Pons (tissue), 1 donor: ENCODE data around the gene IQCN.

Source experiments
- DNase-seq: peaks from one replicate; pipeline ENCODE4 v3.0.0-alpha.2; 2016; ENCODE audit warnings: low spot score

IQCN gene

DNA sequence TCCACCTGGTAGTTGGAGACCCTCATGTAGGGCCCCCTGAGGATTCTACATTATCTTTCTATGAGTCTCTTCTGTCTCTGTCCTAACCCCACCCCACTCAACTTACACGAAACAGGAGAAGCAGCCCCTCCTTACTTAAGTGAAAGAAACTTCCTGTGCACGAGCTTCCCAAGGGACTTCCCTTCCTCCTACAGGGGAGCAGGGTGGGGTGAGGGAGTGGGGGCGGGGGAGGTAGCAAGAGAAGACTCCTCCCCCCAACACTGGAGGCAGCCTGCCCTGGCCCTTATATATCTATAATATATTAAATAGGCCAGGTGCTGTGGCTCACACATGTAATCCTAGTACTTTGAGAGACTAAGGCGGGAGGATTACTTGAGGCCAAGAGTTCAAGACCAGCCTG, 42.5 kb downstream of the IQCN start:
- DNase-seq = no peak

DNA sequence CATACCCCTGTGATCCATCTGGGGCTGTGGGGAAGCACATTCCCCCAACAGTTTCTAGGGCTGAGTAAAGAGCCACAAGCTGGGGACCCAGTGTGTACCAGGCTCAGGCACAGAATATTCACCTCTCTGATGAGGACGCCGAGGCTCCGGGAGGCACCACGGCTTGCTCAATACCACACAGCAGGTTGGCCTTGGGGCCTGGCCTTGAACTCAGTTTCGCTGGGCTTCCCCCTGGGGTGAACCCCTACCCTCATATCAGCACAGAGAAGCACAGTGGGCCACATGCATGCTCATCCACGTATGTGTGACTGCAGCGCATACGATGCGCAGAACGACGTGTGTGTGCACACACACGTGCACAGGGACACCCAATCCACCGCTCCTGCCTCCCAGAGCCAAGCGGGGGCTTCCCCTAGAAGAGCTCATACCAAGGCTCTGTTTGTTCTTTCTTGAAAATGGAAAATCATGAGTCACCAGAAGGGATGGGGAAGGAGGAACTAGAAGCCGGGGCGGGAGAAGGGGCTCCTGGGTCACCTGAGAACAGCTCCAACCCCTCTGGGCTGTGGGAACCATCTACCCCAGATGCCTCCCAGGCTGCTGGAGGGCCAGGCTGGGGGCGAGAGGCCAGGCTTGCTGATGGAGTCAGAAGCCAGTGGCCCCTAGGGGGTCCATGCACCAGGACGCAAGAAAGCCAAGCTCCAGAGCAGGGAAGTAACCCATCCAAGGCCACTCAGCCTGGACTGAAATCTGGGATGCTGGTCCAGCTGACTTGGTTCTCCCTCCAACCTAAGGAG, 43.1 kb downstream of the IQCN start:
- no peak for DNase-seq

DNA sequence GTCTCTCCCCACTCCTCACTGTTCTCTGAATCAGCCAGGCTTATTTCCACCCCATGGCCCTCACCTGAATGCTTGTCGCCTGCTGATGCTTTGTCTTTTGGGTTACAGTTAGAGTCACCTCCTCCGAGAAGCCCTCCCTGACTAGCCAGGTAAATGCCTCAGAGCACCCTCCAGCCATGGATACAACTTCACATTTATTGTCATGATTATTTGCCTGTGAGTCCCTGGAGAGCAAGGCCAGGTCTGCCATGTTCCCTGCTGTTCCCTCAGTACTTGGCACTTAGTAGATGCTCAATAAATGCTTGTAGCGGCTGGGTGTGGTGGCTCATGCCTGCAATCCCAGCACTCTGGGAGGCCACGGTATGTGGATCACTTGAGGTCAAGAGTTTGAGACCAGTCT, 44.3 kb downstream of the IQCN start:
- no peak for DNase-seq

- no peak for DNase-seq
These were observed 44.8 kb downstream of the IQCN start for GRCh38 chr19:18229474-18229873.

GRCh38 chr19:18227781-18228271, 46.4 kb downstream of the IQCN start:
- DNase-seq = no peak

DNA sequence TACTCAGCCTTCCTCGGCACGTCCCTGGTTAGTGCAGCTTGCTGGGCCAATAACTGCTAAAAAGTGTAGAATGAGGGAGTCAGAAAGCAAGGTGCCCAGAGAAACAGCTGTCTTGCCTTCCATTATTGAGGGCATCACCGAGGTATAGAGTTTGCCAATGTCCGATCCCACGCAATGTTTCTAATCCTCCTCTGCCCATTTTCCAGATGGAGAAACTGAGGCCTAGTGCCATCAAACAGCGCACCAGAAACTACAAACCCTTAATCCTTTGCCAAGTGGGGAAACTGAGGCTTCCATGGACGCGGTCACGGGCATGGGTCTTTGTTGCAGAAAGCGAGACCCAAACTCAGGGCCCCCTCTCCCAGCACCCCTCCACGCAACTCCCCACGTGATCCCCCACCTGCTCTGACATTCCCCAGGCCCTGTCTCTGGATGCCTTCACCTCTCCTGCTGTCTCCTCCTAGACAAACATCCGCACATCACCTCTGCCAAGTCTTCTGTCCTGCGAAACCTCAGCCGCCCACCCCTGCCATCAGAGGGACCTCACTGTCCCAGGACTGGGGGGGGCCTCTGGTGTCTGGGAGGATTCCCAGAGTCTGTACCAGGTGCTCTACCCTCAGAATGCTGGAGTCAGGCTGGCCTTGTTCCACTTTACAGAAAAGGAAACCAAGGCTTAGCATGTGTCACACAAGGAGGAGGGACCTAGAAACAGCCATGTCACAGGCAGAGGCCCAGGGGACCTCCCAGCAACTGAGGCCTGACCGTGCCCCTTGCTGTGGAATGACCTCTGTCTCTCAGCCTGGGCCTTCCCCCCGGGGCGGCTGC, 47.1 kb downstream of the IQCN start:
- no peak for DNase-seq

- DNase-seq = no peak
These were observed 48.4 kb downstream of the IQCN start, which contains the start of gene PDE4C for GRCh38 chr19:18225702-18226468. Gene PDE4C (minus strand): TSS chr19:18226438. CDS start chr19:18226415, 23 bp downstream.

- no peak for DNase-seq
These were observed 48.9 kb downstream of the IQCN start for GRCh38 chr19:18225355-18225701.

- DNase-seq = peak; percentile 86
These were observed 49.5 kb downstream of the IQCN start for GRCh38 chr19:18224525-18225354.

- peak; percentile 29 for DNase-seq
These were observed 50.3 kb downstream of the IQCN start for GRCh38 chr19:18223860-18224524.

DNA sequence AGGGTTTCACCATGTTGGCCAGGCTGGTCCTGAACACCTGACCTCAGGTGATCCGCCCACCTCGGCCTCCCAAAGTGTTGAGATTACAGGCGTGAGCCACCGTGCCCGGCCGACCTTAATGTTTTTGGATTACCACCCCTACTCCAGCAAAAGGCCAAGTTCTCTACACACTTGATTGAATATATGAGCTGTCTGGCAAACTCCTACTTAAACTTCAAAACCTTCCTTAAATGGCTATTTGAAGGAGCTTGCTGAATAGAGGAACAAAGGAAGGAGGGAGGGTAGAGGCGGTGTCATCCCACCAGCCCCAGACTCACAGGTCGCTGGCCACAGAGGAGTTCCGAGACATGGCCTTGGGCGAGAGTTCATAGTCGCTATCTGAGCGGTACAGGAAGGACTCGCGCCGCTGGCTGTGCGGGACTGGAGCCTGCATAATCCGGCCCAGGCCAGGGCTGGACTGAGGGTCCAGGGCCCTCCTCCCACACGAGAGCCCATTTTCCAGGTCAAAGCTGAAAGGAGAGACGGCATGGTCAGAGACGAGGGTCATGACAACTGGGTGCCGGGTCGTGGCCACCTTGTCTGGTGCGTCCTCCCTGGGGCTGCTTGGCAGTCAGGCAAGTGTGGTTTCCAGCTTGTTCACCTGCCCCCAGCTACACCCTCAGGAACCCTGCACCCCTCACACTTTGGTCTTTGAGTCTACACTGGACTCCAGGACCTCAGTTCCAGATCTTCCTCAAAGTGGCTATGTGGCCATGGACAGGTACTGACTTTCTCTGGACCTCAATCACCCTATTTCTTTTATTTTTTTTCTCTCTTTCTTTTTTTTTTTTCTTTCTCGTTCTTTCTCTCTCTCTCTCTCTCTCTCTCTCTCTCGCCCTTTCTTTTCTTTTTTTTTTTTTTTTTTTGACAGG, 52.2 kb downstream of the IQCN start:
- no peak for DNase-seq

DNA sequence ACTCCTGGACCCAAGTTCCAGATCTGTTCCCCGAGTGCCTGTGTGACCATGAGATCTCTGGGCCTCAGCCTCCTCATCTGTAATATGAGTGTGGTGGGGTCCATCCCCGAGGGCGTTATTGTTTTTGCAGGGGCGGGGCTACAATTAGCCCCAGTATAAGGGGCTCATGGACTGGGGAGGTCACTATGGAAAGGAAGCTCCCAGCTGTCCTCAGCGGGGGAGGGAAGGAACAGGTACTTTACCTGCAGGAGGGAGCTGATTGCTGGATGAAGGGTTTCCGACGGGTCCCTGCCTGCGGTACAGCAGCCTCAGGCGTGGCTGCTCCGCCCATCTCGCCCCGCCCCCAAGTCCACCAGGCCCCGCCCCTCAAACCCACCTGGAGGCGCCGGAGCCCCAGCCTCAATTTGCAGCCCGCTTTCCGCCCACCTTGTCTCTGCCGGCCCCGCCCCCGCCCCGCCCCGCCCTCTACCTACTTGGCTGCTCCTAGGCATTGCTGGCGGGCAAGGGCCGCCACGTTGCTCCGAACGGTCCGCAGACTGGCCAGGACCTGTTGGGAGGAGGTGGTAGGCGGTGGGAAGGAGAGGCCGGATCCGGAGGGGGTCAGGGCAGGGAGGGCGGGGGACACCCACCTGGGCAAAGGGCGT, 53.5 kb downstream of the IQCN start:
- no peak for DNase-seq

- no peak for DNase-seq
These were observed 54.2 kb downstream of the IQCN start for GRCh38 chr19:18219911-18220631.

GRCh38 chr19:18218600-18218999, 55.7 kb downstream of the IQCN start:
- DNase-seq = no peak

- no peak for DNase-seq
These were observed 56.1 kb downstream of the IQCN start for GRCh38 chr19:18218159-18218558.

DNA sequence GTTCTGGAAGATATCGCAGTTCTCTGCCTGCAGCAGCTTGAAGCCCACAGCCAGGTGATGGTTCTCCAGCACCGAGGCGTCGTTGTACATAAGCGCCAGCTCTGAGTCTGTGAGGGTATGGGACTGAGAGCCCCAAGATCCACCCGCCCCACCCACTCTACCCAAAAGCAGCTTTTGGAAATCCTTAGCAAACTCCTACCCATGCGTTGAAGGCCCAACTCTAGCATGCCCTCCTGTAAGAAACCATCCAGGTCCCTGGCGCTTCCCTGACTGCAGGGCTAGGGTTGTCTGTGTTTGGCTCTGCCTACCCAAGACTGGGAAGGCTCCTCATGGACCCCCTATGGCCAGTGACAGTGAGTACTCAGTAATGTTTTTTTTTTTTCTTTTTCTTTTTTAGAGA, 57.5 kb downstream of the IQCN start:
- no peak for DNase-seq

- DNase-seq = no peak
These were observed 59.3 kb downstream of the IQCN start for GRCh38 chr19:18214779-18215433.

DNA sequence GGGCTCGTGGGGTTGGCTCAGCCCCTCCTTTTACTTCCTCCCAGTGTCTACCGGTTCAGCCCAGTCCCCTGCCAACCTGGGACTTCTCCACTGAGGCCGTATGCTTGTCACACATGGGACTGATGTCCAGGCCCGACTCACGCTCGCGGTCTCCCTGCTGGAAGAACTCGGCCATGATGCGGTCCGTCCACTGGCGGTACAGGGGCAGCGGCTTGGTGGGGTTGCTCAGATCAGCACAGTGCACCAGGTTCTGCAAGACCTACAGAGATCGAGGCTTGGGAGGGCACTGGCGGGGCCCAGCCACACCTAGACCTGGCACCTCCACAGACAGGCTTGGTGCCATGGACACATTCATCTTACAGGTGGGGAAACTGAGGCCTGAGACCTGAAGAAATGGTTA, 62.6 kb downstream of the IQCN start:
- DNase-seq = no peak
